SK-N-DZ (cell line): ENCODE results near the gene GRIN2C.
A peak's percentile ranks its signal among the peaks of the same experiment; 100 is the strongest.

Experiments used
- DNase-seq: peaks from one replicate; pipeline ENCODE4 v3.0.0-alpha.2; 2015; ENCODE audit warnings: low spot score

GRIN2C gene

GRCh38 chr17:74822335-74822938, 37.2 kb downstream of the GRIN2C start:
- DNase-seq = no peak

GRCh38 chr17:74821655-74822334, 37.9 kb downstream of the GRIN2C start:
- DNase-seq = no peak

- DNase-seq = no peak
Measured at GRCh38 chr17:74819801-74820436, 39.8 kb downstream of the GRIN2C start.

GRCh38 chr17:74818291-74818938, 41.3 kb downstream of the GRIN2C start:
- DNase-seq = no peak

GRCh38 chr17:74816905-74817620, 42.6 kb downstream of the GRIN2C start:
- no peak for DNase-seq

GRCh38 chr17:74815550-74816370, 43.9 kb downstream of the GRIN2C start:
- no peak for DNase-seq

- no peak for DNase-seq
Measured at GRCh38 chr17:74815067-74815466, 44.6 kb downstream of the GRIN2C start.

GRCh38 chr17:74814453-74814852, 45.2 kb downstream of the GRIN2C start:
- DNase-seq = no peak

GRCh38 chr17:74812109-74813009, 47.3 kb downstream of the GRIN2C start:
- DNase-seq = no peak

- DNase-seq = no peak
Measured at GRCh38 chr17:74810699-74811485, 48.8 kb downstream of the GRIN2C start.

GRCh38 chr17:74808714-74809430, 50.8 kb downstream of the GRIN2C start:
- no peak for DNase-seq

GRCh38 chr17:74807925-74808324, 51.8 kb downstream of the GRIN2C start:
- no peak for DNase-seq

GRCh38 chr17:74807441-74807840, 52.2 kb downstream of the GRIN2C start:
- no peak for DNase-seq

- no peak for DNase-seq
Measured at GRCh38 chr17:74806334-74806733, 53.4 kb downstream of the GRIN2C start.

GRCh38 chr17:74805591-74805991, 54.1 kb downstream of the GRIN2C start:
- no peak for DNase-seq

GRCh38 chr17:74804683-74805082, 55.0 kb downstream of the GRIN2C start:
- DNase-seq = no peak

- peak; percentile 27 for DNase-seq
Measured at GRCh38 chr17:74803971-74804370, 55.7 kb downstream of the GRIN2C start.

- no peak for DNase-seq
Measured at GRCh38 chr17:74803388-74803930, 56.2 kb downstream of the GRIN2C start.
